ENCODE measurements around the gene DDA1. TPM values are rescaled to one million over a fixed set of nuclear protein-coding genes. Genes with fewer than 3 reads are reported as not detected.

The DDA1 gene
- total RNA-seq, 1 donor from 2014 or later, result 21.9 TPM

GRCh38 chr19:17318966-17319365 is 9.6 kb downstream of the DDA1 start:
- no peak overlapping the region for H2AFZ ChIP-seq (replicated peaks)
- no peak overlapping the region for H3K27ac ChIP-seq
- no peak overlapping the region for H3K9ac ChIP-seq
- peaks cover 12% of the 10 kb centered on the region for H3K36me3 Mint-ChIP-seq
- no peaks in the 10 kb centered on the region for H3K4me1 Mint-ChIP-seq
- TF ChIP-seq EZH2phosphoT487 (IDR thresholded peaks at IDR 0.05), result no peak
- TF ChIP-seq, protein P1, sequence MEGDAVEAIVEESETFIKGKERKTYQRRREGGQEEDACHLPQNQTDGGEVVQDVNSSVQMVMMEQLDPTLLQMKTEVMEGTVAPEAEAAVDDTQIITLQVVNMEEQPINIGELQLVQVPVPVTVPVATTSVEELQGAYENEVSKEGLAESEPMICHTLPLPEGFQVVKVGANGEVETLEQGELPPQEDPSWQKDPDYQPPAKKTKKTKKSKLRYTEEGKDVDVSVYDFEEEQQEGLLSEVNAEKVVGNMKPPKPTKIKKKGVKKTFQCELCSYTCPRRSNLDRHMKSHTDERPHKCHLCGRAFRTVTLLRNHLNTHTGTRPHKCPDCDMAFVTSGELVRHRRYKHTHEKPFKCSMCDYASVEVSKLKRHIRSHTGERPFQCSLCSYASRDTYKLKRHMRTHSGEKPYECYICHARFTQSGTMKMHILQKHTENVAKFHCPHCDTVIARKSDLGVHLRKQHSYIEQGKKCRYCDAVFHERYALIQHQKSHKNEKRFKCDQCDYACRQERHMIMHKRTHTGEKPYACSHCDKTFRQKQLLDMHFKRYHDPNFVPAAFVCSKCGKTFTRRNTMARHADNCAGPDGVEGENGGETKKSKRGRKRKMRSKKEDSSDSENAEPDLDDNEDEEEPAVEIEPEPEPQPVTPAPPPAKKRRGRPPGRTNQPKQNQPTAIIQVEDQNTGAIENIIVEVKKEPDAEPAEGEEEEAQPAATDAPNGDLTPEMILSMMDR (IDR thresholded peaks at IDR 0.05), result no peak
- no peak for TF ChIP-seq EZH2 (IDR thresholded peaks at IDR 0.05)
- no peaks in the 10 kb centered on the region for H3K9me3 ChIP-seq (ENCODE audit: low read depth)
- H3K4me3 ChIP-seq, result no peak overlapping the region
- H3K36me3 ChIP-seq, result no peaks in the 10 kb centered on the region
- no peaks in the 10 kb centered on the region for H3K27me3 ChIP-seq
- no peak overlapping the region for H3K4me2 ChIP-seq
- no peaks in the 10 kb centered on the region for H3K79me2 ChIP-seq (ENCODE audit: low read depth)
- DNase-seq (ENCODE audit: low spot score), result no peak
- peaks cover 4% of the 10 kb centered on the region for H3K27me3 Mint-ChIP-seq (ENCODE audit: insufficient read depth, low read depth)
- H3K4me1 ChIP-seq, result no peaks in the 10 kb centered on the region
- peaks cover 5% of the 10 kb centered on the region for H4K20me1 ChIP-seq (ENCODE audit: low read depth)
- H3K27ac Mint-ChIP-seq, result no peak overlapping the region
- no peaks in the 10 kb centered on the region for H3K9me3 Mint-ChIP-seq
- peaks cover 7% of the 10 kb centered on the region for H3F3A ChIP-seq (ENCODE audit: low read depth)
- H3K4me3 Mint-ChIP-seq, result no peak overlapping the region

- Mint-ChIP-seq H3K27ac (peak overlapping the region; percentile 40), H3K9me3 (no peaks in the 10 kb centered on the region), H3K27me3 (ENCODE audit: insufficient read depth, low read depth) (peaks cover 4% of the 10 kb centered on the region), H3K4me3 (no peak overlapping the region), H3K36me3 (peaks cover 12% of the 10 kb centered on the region), H3K4me1 (no peaks in the 10 kb centered on the region)
- H3K9me3 ChIP-seq (ENCODE audit: low read depth), result no peaks in the 10 kb centered on the region
- TF ChIP-seq, protein P1 (IDR thresholded peaks at IDR 0.05), result no peak
- TF ChIP-seq EZH2phosphoT487 (IDR thresholded peaks at IDR 0.05), result no peak
- no peak for TF ChIP-seq EZH2 (IDR thresholded peaks at IDR 0.05)
- H3K27me3 ChIP-seq, result no peaks in the 10 kb centered on the region
- no peak overlapping the region for H3K4me2 ChIP-seq
- H3K4me3 ChIP-seq, result no peak overlapping the region
- no peaks in the 10 kb centered on the region for H3K36me3 ChIP-seq
- H3K9ac ChIP-seq, result no peak overlapping the region
- no peak overlapping the region for H2AFZ ChIP-seq (replicated peaks)
- DNase-seq (ENCODE audit: low spot score), result no peak
- H3F3A ChIP-seq (ENCODE audit: low read depth), result peaks cover 7% of the 10 kb centered on the region
- peaks cover 6% of the 10 kb centered on the region for H4K20me1 ChIP-seq (ENCODE audit: low read depth)
- H3K4me1 ChIP-seq, result no peaks in the 10 kb centered on the region
- H3K79me2 ChIP-seq (ENCODE audit: low read depth), result no peaks in the 10 kb centered on the region
- no peak overlapping the region for H3K27ac ChIP-seq
Measured at GRCh38 chr19:17319473-17320238, 10.3 kb downstream of the DDA1 start.

- H3K4me3 Mint-ChIP-seq, result no peak overlapping the region
- TF ChIP-seq EZH2phosphoT487 (IDR thresholded peaks at IDR 0.05) (no peak), EZH2 (IDR thresholded peaks at IDR 0.05) (no peak)
- TF ChIP-seq, protein P1 (IDR thresholded peaks at IDR 0.05), result no peak
Measured at GRCh38 chr19:17320435-17320834, 11.1 kb downstream of the DDA1 start.

More at GRCh38 chr19:17320435-17320834, 11.1 kb downstream of the DDA1 start:
- Histone ChIP-seq H3K4me2 (no peak overlapping the region), H3K9me3 (ENCODE audit: low read depth) (no peaks in the 10 kb centered on the region), H3K9ac (no peak overlapping the region), H3K27ac (no peak overlapping the region), H3F3A (ENCODE audit: low read depth) (peaks cover 7% of the 10 kb centered on the region), H3K4me1 (no peaks in the 10 kb centered on the region), H3K27me3 (no peaks in the 10 kb centered on the region), H3K36me3 (no peaks in the 10 kb centered on the region), H4K20me1 (ENCODE audit: low read depth) (peaks cover 6% of the 10 kb centered on the region), H2AFZ (replicated peaks) (no peak overlapping the region), H3K79me2 (ENCODE audit: low read depth) (no peaks in the 10 kb centered on the region), H3K4me3 (no peak overlapping the region)
- Mint-ChIP-seq H3K36me3 (peaks cover 10% of the 10 kb centered on the region), H3K27ac (no peak overlapping the region), H3K9me3 (no peaks in the 10 kb centered on the region), H3K27me3 (ENCODE audit: insufficient read depth, low read depth) (peaks cover 4% of the 10 kb centered on the region), H3K4me1 (no peaks in the 10 kb centered on the region)
- no peak for DNase-seq (ENCODE audit: low spot score)
